Activated gamma-delta T cell treated with Interleukin-2 at 50 U/mL for 16 hours (primary cell): ENCODE results near the gene IQSEC1.

Experiments
- DNase-seq: peaks from one replicate; pipeline ENCODE4 v3.0.0-alpha.2; 2020

IQSEC1 gene

DNA sequence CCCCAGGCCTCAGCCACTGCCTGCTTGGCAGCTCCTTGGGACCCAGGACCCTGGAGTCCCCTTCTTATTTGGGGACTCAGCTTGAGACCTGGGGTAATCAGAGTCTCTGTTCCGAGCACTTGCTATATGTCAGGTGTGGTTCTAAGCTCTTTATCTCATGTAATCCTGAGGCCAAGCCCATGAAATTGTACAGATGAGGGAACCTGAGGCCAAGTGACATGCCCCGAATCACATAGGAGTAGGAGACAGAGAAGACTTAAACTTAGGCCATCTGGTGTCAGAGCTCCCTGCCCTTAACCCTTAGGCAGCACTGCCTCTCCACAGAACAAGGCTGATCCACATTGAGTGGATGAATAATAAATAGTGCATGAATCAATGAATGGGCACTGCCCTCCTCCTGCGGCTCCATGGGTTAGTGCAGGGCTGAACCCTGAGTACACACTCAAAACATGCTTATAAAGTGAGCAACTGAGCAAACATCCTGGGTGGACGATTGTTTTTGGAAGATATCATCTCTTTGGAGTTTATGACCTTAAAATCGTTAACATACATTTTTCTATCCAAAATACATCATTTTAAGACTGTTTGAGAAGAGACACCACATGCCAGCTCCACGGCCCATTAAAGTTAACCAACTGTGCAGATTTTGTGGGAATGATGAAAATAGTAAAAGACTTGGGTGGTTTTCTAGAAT is 33.2 kb upstream of the IQSEC1 start:
- DNase-seq = no peak

DNA sequence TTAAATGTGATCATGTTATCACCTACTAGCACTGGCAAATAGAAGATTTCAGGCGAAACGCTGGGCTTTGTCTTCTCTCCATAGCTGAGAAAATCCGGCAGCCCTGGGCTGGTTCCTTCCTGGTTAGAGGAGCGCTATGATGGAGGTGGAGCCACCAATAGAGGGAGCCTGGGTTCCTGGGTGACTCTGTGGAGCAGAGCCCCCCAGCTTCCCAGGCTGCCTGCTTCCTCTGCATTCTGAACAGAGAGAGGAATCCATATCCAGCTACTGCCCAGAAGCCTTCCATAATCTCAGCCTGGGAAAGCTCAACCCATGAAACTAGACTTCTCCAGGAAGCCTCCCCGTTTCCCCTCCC is 32.6 kb upstream of the IQSEC1 start:
- DNase-seq = no peak

DNA sequence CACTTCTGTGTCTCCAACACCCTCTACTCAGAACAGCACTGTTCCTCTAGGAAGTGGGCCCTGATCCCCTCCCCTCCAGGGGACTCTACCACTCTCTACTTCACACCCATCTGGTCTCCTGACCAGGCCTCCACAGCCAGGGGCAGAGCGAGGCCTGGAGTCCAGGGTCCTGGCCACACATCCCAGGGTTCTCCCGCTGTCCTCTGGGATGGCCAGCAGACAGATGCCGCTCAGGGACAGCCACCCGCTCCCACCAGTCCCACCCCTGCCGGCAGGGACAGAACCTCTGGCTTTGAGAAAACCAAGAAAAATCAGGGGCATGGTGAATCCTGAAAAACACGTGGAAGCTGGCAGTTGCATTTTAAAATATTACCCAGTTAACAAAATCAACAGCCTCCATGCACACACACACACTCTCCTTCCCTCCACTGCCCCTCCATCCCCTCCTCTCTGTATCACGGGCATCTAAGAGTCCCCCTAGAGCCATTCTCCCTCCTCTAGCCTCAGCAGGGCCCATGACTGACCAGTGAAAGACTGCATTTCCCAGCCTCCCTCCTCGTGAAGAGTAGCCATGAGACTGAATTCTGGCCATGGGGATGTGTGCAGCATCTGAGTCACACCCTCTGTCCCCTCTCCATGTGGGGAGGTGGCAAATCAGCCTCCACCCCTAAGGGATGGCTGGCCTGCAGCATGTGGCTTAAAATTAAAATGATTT is 32.1 kb upstream of the IQSEC1 start:
- DNase-seq = no peak

DNA sequence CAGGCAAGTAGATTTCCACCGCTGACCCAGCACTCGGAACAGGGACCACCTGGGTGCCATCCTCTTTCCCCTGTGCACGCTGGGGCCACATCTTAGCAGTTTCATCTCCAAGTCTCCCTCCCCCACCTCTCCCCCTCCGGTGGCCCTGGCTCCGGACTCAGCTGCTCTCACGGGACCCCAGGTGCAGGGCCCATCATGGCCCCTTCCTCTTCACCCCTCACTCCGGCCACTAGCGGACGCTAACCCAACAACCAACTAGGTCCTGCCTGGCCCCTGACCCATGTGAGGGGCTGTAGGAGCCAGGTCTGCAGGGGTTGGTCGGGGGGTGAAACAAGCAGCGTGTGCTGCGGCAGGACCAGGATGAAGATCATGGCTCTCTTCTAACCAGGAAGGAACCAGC is 31.3 kb upstream of the IQSEC1 start:
- DNase-seq = no peak

DNA sequence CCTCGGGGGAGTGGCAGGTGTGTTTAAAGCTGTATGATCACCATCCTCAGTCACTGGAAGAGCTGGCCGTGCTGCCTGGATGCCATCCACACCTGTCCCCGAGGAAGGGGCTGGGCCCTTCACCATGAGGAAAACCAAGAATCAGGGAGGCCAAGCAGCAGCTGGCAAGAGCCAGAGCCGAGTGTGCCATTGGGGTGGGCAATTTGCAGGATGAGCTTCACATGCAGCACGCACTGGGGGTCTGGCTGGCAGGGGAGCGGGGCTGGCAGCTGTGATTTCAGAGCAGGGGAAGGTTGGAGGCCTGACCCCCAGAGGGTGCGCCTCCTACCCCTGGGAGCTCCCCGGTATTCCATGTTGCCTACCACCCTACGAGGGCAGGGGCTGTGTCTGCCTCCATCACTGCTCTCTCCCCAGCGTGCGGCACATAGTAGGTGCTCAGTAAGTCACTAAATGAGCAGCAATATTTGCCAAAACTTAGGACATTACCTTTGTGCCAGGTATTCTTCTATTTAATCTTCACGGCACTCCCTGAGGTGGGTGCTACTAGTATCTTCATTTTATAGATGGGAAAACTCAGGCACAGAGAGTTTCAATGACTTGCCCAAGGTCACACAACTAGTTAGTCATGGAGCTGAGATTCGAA is 30.3 kb upstream of the IQSEC1 start:
- DNase-seq = no peak

DNA sequence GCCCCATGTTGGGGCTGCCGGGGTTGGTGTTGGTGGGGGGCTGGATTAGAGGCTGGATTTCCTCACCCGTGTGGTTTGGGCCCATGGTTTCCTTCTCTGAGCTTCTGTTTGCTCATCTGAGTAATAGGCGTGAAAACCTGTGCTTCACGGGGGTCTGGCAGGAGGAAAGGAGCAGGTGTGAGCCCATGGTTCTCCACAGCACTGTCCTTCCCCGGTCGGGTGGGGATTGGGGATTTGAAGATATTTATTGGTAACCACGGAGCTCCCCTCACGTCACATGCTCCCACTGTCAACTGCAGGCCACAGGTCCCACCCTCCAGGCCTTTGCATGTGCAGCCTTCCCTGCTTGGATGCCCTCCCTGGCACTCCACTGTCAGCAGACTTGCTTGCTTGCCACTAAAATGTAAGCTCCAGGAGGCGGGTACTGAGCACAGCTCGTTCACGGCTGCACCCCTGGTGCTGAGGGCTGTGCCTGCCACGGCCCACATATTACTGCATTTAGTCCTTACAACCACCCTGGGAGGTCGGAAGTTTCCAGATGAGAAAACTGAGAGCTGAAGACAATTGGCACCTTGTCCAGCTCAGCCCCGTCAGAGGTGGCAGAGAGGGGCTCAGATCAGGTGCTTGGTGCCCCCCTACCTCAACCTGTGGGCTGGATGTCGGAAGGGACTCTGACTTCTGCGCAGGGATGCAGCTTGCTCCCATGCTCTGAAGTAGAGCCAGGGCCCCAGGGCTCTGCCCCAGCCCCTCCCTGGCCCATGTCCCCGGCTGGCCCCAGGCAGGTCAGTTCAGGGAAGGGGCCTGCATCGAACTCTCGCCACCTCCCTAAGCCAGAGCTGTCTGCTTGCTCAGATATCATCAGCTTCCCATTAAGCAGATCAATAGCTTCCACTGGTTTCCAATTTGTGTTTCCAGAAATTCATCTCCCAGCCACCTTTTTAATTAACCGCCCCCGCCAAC is 29.4 kb upstream of the IQSEC1 start:
- no peak for DNase-seq

DNA sequence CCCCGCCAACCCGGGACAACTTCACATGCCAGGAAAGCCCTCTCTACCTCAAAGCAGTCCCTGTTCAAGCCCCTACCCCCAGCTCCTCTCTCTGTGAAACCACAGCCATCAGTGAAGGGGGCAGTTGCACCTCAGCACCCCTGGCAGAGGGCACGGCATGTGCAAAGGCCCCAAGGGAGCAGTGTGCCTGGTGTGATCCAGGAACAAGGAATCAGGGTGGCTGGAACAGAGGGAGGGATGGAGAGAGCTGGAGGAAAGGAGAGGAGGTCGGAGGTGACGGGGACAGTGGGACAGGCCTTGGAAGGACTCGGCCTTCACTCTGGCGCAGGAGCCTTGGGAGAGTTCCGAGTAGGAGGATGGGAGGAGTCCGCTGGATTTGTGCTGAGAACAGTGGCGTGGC is 26.5 kb upstream of the IQSEC1 start:
- DNase-seq = no peak

DNA sequence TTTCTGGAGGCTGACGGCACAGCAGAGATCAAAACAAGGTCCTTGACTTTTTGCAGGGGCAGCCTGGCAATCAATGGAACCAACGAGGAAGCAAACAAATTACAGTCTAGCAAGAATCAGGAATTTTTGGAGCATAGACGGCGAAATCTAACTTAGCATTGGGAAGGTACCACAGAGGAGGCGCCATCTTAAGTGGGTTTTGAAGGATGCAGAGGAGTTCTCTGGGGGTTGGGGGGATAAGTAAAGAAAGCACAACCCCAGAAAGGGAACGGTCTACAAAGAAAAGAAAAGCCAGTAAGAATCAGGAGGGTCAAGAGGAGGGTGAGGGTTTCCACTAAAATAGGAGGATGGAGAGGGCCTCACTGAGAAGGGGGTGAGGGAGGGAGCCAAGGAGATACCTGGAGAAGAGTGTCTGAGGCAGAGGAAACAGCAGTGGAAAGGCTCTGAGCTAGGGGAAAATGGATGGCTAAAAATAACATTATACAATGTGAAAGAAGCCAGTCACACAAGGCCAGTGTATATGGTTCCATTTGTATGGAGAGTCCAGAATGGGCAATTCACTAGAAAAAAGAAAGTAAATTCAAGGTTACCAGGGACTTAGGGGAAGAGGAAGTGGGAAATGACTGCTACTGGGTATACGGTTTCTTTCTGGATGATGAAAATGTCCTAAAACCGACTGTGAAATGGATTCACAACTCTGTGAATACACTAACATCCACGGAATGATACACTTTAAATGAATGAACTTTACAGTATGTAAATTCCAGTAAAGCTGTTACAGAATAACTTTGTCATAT is 25.2 kb upstream of the IQSEC1 start:
- no peak for DNase-seq

DNA sequence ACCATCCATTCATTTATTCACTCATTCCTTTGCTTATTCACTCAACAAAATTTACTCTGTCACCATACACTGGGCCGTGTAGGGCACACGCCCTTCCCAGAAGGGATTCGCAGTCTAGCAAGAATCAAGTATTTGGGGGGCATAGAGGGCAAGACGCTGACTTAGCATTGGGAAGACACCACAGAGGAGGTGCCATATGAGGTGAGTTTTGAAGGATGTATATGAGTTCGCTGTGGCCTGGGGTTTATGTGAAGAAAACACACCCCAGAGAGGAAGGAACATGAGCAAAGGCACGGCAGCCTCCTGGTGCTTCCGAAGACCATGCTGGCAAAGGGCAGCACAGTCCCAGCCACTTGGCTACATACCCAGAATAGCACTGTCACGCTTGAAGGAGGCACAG is 23.1 kb upstream of the IQSEC1 start:
- no peak for DNase-seq

DNA sequence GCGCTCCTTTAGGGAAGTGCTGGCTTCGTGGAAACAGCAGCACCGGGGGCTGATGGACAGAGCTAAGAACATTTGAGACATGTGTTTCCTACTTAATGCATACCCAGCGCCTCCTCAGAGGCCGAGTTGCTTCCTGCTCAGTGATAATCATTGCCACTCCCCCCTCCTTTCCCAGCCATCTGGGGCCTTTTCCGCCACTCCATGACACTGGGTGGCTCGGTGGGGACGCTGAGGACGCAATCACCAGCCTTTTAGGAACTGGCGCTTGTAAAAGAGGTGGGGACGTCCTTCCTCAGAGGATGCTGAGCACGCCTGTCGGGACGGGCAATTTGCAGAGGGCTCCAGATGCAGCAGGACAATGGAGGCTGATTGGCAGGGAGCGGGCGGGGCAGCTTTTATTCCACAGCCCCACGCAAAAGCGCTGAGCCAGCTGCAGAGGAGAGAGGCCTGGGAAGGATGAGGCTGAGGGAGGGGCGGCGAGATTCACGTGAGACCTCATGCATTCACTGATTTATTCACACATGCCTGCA is 22.2 kb upstream of the IQSEC1 start:
- DNase-seq = no peak

DNA sequence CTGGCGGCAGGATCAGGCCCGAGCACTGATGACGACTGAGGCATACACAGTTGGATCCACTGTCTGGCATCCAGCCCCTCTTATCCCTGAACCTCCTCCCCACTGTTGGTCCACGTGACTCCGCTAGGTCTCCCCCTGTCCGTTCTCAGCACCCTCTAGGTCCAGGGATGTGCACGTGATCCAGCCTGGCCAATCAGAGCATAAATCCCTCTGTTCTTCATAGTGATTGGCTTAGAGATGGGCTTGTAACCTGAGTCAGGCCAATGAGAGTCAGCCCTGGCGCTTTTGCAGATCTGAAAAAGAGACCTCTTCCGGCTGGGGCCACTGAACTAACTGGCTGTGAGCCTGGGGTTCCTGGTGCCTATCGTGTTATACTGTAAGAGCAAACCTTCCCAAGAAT is 20.5 kb upstream of the IQSEC1 start:
- DNase-seq = no peak

DNA sequence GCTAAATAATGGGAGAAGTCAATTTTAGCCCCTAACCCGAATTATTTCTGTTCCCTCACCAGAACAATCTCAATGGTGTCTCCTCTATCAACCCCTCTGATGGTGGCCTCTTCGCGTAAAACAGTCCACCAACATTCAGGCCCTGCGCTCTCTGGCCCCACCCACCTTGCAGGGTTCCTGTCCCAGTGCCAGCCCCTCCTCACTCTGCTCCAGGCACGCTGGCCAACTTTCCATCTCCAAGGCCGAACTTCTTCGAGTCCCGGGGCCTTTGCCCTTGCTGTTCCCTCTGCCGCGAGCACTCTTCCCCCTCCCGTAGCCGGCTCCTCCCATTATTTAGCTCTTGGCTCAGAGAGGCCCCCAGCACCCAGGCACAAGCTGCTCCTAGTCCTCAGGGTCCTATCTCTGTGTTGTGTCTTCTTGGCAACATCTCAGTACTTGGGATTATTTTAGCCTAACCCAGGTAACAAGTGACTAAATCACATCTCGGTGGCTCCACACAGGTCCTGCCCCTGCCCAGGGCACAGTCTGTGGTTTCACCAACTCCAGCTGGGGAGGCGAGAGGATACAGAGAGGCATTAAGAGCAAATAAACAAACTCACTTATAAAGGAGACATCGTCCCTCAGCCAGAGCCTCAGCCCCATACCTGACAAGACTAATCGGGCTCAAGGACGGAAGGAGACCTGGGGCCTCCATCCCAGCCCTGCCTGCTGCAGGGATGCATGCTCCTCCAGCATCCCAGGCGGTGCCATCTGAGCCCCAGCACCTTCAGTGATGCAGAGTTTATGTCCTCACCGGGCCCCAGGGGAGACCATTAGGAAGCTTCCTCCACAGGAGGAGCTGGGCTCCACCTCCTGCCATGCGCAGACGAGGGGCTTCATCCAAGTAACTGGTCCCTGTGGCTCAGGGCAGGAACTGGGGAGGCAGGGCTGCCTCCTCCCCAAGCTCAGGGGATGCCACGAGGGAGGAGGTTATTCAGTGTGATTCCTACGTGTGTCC is 19.7 kb upstream of the IQSEC1 start:
- DNase-seq = no peak

DNA sequence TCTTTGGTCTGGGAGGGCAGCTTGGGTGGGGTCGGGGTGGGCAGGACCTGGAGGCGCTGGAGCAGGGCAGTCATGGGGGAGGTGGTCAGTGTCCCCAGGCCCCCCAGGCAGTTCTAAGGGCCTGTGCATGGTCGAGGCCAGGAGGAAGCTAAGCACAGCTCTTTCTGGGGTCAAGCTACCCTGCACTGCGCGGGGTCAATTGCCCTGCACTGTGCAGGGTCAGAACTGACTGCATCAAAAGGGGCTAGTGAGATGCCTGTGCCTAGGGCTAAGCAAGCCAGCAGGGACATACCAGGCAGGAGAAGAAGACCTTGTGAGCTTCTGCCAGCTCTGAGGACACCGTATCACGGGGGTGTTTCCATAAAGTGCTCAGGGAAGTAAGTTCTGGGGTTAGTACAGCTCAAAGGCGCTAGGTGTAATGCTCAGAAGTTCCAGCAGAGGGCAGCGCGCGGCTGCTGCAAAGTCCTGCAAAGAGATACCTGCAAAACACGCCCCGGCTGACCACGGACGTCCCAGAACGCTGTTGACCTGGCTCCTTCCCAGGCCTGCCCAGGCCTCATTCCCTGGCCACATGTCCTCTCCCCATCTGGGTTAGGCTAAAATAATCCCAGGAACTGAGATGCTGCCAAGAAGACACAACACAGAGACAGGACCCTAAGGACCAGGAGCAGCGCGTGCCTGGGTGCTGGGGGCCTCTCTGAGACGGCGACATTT is 18.8 kb upstream of the IQSEC1 start:
- peak; percentile 81 for DNase-seq

DNA sequence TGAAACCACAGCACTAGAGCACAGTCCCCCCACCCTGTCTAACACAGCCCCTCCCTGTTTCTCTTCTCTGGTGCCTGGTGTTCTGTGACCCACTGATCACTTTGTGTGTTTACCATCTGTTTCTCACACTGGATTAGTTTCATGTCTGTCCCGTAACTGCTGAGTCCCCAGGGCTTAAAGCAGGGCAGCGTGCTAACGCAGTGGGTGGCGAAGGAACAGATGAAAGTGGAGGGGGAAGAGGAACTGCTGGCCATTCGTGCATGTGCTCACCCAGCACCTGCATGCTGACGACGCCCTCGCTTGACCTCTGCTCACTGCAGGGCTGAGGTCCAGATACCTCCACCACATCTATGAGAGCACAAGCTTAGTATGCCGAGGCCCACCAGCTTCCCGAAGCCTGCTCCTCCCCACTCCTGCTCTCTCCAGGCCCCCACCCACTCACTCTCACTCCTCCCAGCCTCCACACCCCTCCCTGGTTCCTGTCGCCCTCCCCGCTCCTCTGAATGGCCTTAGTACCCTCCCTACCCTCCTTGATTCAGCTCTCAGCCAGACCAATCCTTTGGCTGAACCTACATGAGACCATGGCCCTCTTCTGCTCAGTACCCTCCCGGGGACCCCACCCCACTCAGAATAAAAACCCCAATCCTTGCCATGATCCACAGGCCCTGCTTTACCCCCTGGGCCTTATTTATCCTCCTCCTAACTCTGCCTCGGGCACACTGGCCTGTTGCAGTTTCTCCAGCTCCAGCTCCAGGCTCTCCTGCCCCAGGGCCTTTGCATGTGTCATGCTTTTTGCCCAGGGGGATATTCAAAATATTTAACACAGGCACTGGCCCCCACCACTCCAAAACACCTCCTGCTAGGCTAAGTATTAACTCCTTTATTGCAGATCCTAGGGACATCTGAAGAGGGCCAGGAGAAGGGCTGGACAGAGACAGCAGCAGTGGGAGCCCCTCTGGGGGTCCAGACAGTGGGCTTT is 15.1 kb upstream of the IQSEC1 start:
- no peak for DNase-seq

DNA sequence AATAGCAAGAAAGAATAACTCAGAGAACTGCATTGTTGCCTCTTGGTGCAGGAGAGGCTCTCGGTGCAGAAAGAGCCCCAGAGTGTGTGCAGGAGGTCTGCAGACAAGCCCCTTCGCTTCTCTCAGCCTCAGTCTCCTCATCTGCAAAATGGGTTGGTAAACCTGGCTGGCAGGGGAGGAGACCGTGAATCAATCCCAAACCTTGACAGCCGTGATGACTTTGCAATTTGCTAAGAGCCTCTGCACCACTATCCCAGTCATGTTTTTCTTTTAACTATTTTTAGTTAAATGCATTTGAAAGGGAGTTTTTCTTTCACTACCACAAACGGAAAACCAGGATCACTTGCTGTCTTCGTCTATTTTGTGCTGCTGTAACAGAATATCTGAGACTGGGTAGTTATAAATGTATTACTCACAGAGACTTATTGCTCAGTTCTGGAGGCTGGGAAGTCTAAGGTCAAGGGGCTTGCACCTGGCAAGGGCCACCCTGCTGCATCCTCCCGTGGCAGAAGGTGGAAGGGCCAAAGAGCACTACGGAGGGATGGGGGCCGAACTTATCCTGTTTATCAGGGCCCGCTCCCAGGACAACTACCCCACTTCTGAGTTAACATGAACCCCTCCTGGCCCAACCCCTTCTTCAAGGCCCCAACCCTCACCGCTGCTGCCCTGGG is 14.2 kb upstream of the IQSEC1 start:
- DNase-seq = no peak

DNA sequence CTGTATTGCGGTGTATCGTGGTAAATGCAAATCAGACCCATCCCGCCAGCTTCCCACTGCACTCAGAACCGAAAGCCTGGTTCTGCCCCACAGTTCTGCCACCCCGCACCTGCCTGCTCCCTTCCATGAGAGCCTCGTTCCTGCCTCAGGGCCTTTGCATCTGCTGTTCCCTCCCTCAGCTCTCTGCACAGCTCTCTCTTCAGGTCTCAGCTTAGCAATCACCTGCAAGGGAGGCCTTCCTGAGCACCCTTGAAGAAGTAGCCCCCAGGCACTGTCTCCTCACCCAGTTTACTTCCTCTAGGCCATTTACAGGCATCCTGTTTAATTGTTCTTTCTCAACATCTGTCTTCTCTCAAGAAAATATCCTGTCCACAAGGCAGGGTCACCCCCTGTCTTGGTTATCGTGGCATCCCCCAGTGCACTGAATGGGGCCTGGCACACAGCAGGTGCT is 13.3 kb upstream of the IQSEC1 start:
- no peak for DNase-seq

DNA sequence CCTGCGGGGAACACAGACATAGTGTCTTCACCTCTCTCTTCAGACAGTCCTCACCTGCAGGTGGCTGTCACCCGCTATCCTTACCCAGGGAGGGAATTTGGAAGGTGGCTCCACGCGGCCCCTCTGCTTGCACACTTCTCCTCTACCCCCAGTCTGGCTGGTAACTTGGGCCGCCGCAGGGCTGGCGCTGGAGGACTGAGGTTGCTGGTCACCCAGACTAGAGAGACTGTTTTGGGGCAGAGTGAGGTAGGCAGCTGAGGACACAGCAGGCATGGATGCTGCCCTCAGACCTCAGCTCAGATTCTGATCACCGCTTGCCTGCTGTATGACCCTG is 12.6 kb upstream of the IQSEC1 start:
- no peak for DNase-seq
